HUES64 (cell line): Measurements from ENCODE around the gene PCDH20. TPM values are rescaled to one million over a fixed set of nuclear protein-coding genes. Genes with fewer than 3 reads are reported as not detected.
A peak's percentile ranks its signal among the peaks of the same experiment; 100 is the strongest.

Experiments used
- H3K27ac ChIP-seq: 2 replicates; pipeline ENCODE4 v1.7.0; 2013; ENCODE audit warnings: low read depth, low read length, inconsistent platforms
- H3K27me3 ChIP-seq: 2 replicates; pipeline ENCODE4 v1.6.1; 2013; ENCODE audit warnings: mild to moderate bottlenecking, low read length; ENCODE audit not compliant: insufficient read depth
- H3K36me3 ChIP-seq: 2 replicates; pipeline ENCODE4 v1.6.1; 2013; ENCODE audit warnings: mild to moderate bottlenecking, low read length; ENCODE audit not compliant: insufficient read depth
- H3K4me1 ChIP-seq: 2 replicates; pipeline ENCODE4 v1.6.1; 2013; ENCODE audit warnings: mild to moderate bottlenecking, low read length, moderate library complexity; ENCODE audit not compliant: insufficient read depth
- H3K4me3 ChIP-seq: 2 replicates; pipeline ENCODE4 v1.5.1; 2013; ENCODE audit warnings: mild to moderate bottlenecking, low read length, moderate library complexity
- H3K9ac ChIP-seq: 2 replicates; pipeline ENCODE4 v1.6.1; 2013; ENCODE audit warnings: mild to moderate bottlenecking, low read depth, low read length
- H3K9me3 ChIP-seq: 2 replicates; pipeline ENCODE4 v1.6.1; 2013; ENCODE audit warnings: low read depth, low read length; ENCODE audit not compliant: insufficient read depth
- WGBS: fragments of 150-250, 120-280 bp; methylation state at CpG from one replicate; pipeline ENCODE4 v1.1.7; 2013; ENCODE audit warnings: missing lambda C conversion rate; 5-methylcytosine and 5-hydroxymethylcytosine counted together
- polyA plus RNA-seq, 2 experiments: library from polyadenylated mRNA; stranded (reverse); fragments of 50-300 nt; gene quantifications; one replicate each; pipeline ENCODE4 v1.2.3, GENCODE V29; 2013

Gene PCDH20, protein sequence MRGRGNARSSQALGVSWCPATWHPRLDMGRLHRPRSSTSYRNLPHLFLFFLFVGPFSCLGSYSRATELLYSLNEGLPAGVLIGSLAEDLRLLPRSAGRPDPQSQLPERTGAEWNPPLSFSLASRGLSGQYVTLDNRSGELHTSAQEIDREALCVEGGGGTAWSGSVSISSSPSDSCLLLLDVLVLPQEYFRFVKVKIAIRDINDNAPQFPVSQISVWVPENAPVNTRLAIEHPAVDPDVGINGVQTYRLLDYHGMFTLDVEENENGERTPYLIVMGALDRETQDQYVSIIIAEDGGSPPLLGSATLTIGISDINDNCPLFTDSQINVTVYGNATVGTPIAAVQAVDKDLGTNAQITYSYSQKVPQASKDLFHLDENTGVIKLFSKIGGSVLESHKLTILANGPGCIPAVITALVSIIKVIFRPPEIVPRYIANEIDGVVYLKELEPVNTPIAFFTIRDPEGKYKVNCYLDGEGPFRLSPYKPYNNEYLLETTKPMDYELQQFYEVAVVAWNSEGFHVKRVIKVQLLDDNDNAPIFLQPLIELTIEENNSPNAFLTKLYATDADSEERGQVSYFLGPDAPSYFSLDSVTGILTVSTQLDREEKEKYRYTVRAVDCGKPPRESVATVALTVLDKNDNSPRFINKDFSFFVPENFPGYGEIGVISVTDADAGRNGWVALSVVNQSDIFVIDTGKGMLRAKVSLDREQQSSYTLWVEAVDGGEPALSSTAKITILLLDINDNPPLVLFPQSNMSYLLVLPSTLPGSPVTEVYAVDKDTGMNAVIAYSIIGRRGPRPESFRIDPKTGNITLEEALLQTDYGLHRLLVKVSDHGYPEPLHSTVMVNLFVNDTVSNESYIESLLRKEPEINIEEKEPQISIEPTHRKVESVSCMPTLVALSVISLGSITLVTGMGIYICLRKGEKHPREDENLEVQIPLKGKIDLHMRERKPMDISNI
- 1.1 TPM for polyA plus RNA-seq (2013, experiment 1 of 2)
- polyA plus RNA-seq (2013, experiment 2 of 2), result 1.3 TPM

DNA sequence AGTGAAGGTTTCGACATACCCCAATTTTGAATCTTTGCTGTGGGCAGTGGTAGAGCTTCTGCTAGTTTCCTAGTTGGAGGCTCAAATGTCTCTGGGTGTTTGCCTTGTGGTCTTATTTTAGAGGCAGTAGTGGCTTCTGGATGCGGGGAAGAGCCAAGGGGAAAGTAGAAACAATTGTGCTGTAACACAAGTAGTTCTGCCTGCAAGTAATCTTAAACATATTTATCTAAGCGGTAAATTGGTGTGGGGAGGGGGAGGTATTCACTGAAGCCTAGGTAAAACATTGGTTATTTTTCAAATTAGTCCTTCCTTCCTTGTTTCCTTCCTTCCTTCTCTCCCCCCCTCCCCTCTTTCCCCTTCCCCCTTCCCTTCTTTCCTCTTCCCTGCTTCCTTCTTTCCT, at the start of gene PCDH20:
TSS of gene PCDH20 (minus strand) at position 101 of the 400 bp plus-strand sequence. CDS start 691 bp downstream, outside the sequence.
- H3K9ac ChIP-seq, result peak within 1 kb of the TSS; percentile 27
- H3K27me3 ChIP-seq, result peaks cover 51% of the 10 kb centered on the region
- peak within 1 kb of the TSS; percentile 73 for H3K4me3 ChIP-seq
- peaks cover 3% of the 10 kb centered on the region for H3K4me1 ChIP-seq
- H3K9me3 ChIP-seq, result no peaks in the 10 kb centered on the region
- H3K36me3 ChIP-seq, result no peaks in the 10 kb centered on the region
- H3K27ac ChIP-seq, result no peak within 1 kb of the TSS
- WGBS, result 39% methylated on average over 2 of the region's 3 CpGs

GRCh38 chr13:61463024-61463423, 47.4 kb upstream of the PCDH20 start:
- H3K9me3 ChIP-seq, result no peaks in the 10 kb centered on the region
- H3K27ac ChIP-seq, result no peak overlapping the region
- 82% methylated on average over 1 of the region's 1 CpG for WGBS
- no peak overlapping the region for H3K4me3 ChIP-seq
- no peak overlapping the region for H3K9ac ChIP-seq
- no peaks in the 10 kb centered on the region for H3K36me3 ChIP-seq
- no peaks in the 10 kb centered on the region for H3K4me1 ChIP-seq
- H3K27me3 ChIP-seq, result no peaks in the 10 kb centered on the region

- Histone ChIP-seq H3K36me3 (no peaks in the 10 kb centered on the region), H3K27ac (no peak overlapping the region), H3K9me3 (no peaks in the 10 kb centered on the region), H3K9ac (no peak overlapping the region), H3K27me3 (no peaks in the 10 kb centered on the region), H3K4me3 (no peak overlapping the region), H3K4me1 (no peaks in the 10 kb centered on the region)
- no CpG with 5 or more reads among the region's 1 CpG for WGBS
Measured at GRCh38 chr13:61453121-61453520, 37.5 kb upstream of the PCDH20 start.

- no peak overlapping the region for H3K9ac ChIP-seq
- no peaks in the 10 kb centered on the region for H3K27me3 ChIP-seq
- H3K36me3 ChIP-seq, result no peaks in the 10 kb centered on the region
- no peaks in the 10 kb centered on the region for H3K9me3 ChIP-seq
- WGBS, result no CpG with 5 or more reads among the region's 1 CpG
- H3K4me3 ChIP-seq, result no peak overlapping the region
- H3K27ac ChIP-seq, result no peak overlapping the region
- peaks cover 8% of the 10 kb centered on the region; the same call in 1 of the 2 replicates for H3K4me1 ChIP-seq
Measured at GRCh38 chr13:61432029-61432428, 16.4 kb upstream of the PCDH20 start.

GRCh38 chr13:61423915-61424314, 8.3 kb upstream of the PCDH20 start:
- WGBS, result 100% methylated on average over 1 of the region's 1 CpG

DNA sequence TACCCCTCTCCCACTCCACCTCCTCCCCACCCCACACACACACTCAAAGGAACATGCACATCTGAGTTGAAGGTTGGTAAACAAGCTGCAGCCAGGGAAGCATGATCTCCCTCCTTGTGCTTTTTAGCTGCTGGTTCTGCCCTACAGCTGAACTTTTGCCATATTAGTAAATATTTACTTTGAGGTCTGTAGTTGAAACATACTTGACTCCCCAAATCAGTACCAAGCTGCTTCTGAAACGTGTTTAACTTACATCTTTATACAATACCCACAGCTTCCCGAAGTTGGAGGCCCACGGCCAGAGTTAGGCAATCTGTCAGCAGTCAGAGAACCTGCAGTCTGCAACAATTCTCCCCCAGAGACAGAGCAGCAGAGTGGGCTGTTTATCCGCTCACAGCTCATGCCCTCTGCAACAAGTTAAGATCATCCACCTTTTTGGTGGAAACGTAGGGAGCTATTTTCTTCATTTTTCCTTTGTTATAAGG, 1.5 kb upstream of the PCDH20 start:
- Histone ChIP-seq H3K9ac (no peak overlapping the region), H3K9me3 (no peaks in the 10 kb centered on the region), H3K4me3 (no peak overlapping the region), H3K27me3 (peaks cover 39% of the 10 kb centered on the region), H3K36me3 (no peaks in the 10 kb centered on the region), H3K27ac (no peak overlapping the region), H3K4me1 (peaks cover 9% of the 10 kb centered on the region)
- WGBS, result 77% methylated on average over 5 of the region's 5 CpGs

More at GRCh38 chr13:61423915-61424314, 8.3 kb upstream of the PCDH20 start:
- Histone ChIP-seq H3K4me3 (no peak overlapping the region), H3K27me3 (no peaks in the 10 kb centered on the region), H3K36me3 (no peaks in the 10 kb centered on the region), H3K9me3 (no peaks in the 10 kb centered on the region), H3K9ac (no peak overlapping the region), H3K27ac (no peak overlapping the region), H3K4me1 (peaks cover 6% of the 10 kb centered on the region; the same call in 1 of the 2 replicates)

- no peak overlapping the region for H3K27ac ChIP-seq
- H3K9ac ChIP-seq, result peak overlapping the region; percentile 27
- no peaks in the 10 kb centered on the region for H3K9me3 ChIP-seq
- H3K27me3 ChIP-seq, result peaks cover 51% of the 10 kb centered on the region
- H3K4me3 ChIP-seq, result peak overlapping the region; percentile 73
- 2% methylated on average over 30 of the region's 30 CpGs for WGBS
- peaks cover 3% of the 10 kb centered on the region; the same call in 1 of the 2 replicates for H3K4me1 ChIP-seq
- H3K36me3 ChIP-seq, result no peaks in the 10 kb centered on the region
Measured at GRCh38 chr13:61415058-61415721, 459 bp downstream of the PCDH20 start.

DNA sequence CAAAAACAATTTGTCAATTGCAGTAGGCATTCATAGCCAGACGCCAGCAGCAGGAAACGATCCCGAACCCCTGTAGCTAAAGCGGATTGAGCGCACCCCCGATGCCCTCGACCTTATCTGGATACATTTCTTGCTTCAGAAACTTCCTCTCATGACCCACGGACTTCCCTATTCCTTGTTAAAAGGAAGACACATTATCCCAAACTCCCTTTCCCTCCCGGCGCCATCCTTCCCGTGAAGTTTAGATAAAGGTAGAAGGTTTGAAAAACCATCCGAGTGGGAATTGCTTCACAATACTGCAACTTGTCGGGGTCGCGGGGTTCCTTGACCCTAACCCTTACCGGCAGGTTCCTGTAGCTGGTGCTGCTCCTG, 977 bp downstream of the PCDH20 start:
- Histone ChIP-seq H3K4me1 (peaks cover 3% of the 10 kb centered on the region; the same call in 1 of the 2 replicates), H3K27ac (no peak overlapping the region), H3K9ac (no peak overlapping the region), H3K9me3 (no peaks in the 10 kb centered on the region), H3K36me3 (no peaks in the 10 kb centered on the region), H3K27me3 (peaks cover 51% of the 10 kb centered on the region), H3K4me3 (peak overlapping the region; percentile 73)
- WGBS, result under 1% methylated on average over 16 of the region's 16 CpGs

GRCh38 chr13:61413572-61414535, 1.8 kb downstream of the PCDH20 start:
- WGBS, result 1% methylated on average over 36 of the region's 41 CpGs
- H3K9ac ChIP-seq, result no peak overlapping the region; the same call in 1 of the 2 replicates
- peaks cover 51% of the 10 kb centered on the region for H3K27me3 ChIP-seq
- H3K4me1 ChIP-seq, result peaks cover 3% of the 10 kb centered on the region; the same call in 1 of the 2 replicates
- H3K4me3 ChIP-seq, result peak overlapping the region; percentile 73
- no peaks in the 10 kb centered on the region for H3K9me3 ChIP-seq
- H3K27ac ChIP-seq, result no peak overlapping the region
- H3K36me3 ChIP-seq, result no peaks in the 10 kb centered on the region
